Measurements from ENCODE around the gene CH25H.

DNA sequence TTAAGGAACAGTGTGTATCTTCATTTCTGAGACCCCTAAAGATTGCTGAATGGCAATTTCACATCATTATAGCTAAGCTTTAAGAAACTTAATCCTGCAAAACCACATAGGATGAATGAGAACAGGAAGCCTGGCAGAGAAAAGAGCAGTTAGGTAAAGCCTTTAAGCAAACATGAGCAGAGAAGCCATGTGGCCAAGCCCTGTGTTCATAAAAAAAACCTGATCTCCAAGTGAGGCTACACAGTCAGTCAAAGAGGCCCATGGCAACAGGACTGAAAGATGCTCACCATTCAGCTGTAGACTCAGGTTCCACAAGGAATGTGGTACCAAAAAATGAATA lies 35.2 kb upstream of the CH25H start:
- TF ChIP-seq EZH2 (IDR thresholded peaks at IDR 0.05; ENCODE audit: low read length, unreplicated experiment) = no peak
- TF ChIP-seq, protein P1, sequence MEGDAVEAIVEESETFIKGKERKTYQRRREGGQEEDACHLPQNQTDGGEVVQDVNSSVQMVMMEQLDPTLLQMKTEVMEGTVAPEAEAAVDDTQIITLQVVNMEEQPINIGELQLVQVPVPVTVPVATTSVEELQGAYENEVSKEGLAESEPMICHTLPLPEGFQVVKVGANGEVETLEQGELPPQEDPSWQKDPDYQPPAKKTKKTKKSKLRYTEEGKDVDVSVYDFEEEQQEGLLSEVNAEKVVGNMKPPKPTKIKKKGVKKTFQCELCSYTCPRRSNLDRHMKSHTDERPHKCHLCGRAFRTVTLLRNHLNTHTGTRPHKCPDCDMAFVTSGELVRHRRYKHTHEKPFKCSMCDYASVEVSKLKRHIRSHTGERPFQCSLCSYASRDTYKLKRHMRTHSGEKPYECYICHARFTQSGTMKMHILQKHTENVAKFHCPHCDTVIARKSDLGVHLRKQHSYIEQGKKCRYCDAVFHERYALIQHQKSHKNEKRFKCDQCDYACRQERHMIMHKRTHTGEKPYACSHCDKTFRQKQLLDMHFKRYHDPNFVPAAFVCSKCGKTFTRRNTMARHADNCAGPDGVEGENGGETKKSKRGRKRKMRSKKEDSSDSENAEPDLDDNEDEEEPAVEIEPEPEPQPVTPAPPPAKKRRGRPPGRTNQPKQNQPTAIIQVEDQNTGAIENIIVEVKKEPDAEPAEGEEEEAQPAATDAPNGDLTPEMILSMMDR (conservative IDR thresholded peaks at IDR 0.05; ENCODE audit: low read depth, low read length) = no peak
